Measurements from ENCODE around the gene OSM.
A peak's percentile ranks its signal among the peaks of the same experiment; 100 is the strongest.

Gene OSM

DNA sequence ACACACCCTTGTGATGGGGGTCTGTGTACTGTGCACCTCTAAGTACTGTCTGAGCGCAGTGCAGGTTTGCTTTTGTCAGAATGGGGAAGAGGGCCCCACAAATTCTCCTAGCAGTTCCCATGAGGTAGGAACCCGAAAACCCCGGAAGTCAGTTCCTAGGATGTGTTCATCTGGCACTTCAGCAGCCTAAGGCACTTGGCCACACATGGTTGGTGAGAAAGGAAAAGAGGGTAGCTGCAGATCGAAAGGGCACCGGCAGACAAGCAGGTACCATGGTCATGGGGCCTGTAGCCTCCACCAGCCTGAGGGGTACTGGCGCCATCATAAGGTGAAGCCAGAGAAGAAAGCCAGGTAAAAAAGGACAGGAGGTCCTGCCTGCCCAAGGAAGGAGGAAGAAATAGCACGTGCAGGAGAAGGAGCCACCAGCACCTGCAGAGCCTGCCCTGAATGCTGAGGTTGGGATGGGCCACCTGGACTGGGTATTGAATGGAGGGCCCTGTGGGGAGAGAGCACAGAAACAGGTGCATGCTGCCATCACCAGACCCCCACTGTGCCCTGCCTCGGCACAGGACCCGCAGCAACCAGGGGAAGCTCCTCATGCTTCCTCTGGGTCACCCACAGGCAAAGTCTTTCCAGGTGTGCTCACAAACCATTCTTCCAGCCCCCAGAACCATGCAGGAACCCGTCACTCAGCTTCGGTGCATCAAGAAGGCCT is 30.8 kb upstream of the OSM start:
- no peak for DNase-seq

DNA sequence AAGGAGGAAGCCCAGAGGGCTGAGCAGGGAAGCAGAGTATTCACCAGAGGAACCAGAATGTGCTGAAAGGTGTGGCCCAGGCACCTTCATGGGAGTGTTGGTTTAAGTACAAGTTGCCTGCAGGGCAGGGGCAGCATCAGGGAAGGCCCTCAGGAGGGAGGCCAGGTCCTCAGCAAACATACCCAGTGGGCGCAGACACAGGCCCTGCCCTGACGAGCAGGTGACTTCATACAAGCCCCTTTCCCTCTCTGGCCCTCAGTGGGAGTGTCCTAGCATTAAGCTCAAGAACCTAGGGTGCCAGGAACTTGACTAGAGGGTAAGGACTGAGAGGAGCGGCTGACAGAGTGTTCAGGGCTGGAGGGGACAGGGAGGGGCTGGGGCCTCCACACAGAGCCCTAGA is 30.2 kb upstream of the OSM start:
- no peak for DNase-seq

DNA sequence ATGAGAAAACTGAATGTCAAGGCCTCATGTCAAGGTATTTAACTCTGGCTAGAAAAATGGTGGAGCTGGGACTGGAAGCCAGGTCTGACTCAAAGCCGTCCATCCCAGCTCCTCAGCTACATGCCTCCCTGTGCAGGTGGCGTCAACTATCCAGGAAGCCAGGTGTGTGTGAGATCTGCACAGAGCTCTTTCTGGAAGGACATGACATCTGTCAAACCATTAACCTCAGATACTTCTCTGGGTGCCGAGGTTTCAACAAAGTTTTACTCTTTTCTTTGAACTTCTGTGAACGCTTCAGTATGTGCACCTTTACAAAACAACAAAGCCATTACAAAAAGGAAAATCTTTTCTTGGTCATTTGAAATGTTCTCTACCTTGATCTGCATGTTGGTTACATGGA is 29.7 kb upstream of the OSM start:
- DNase-seq, result no peak

DNA sequence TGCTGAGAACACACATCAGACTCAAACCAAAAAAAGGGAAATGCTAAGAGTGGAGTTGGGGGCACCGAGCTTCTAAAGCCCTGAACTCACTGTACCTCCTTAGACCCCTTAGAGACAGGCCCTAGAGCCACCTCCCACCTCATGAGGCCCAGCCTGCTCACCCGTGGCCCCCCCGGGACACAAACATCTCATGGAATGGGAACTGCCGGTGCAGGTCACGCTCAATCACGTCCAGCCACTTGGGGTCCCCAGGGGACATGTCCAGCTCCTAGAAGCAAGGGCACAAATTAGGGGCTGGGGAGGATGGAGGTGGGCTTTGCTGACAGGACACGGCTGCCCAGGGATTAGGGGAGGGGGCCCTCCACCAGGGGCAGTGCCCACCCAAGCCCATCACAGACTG is 28.9 kb upstream of the OSM start:
- no peak for DNase-seq

DNA sequence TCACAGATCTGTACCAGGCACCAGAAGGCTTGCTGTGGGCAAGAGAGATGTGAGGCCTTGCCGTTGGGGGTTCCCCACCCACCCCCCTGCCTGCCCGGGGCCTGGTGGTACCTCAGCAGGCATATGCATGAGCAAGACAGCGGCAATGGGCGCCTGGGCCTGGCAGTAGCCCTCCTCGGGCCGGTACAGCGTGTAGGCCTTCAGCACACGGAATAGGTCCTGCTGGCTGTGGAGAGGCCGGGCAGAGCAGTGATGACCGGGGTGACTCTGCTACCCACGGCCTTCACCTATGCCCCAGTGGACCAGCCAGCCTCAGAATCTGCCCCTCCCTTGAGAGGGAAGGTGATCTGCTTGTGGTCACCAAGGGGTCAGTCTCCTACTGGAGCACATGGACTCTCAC is 28.2 kb upstream of the OSM start:
- no peak for DNase-seq

DNA sequence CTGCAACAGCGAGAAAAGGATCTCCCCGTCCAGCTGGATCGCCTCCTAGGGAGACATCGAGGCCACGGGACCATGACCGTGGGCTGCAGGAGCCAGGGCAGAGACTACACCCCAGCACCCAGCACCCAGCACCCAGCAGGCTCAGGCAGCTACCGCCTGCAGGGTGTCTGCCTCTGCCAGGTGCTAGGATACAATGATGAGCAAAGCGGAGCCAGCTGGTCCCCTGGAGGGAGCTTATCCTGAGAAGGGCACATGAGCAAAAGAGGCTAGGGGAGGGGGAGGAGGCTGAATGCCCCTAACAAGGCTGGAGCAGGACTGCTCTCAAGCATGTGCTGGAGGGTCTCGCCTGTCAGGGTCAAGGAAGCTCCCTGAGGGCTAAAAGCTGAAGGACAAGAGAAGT is 27.4 kb upstream of the OSM start:
- peak; percentile 26 for DNase-seq

DNA sequence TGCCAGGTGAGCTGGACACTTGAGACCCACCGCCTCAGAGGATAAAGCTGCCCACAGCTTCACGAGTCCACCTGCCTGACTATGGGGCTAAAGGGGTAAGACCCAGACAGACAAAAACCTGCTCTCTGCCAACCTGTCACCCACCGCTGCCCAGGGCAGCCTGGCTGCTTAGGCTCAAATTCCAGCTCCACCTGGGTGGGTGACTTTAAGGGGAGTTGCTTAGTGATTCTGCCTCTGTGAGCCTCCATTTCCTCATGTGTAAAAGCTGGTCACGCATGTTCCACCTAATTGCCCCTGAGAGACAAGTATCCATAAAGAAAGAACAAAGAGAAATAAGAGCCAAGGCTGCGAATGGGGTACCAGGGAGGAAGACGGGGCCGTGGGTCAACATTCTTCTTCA is 26.4 kb upstream of the OSM start:
- no peak for DNase-seq

DNA sequence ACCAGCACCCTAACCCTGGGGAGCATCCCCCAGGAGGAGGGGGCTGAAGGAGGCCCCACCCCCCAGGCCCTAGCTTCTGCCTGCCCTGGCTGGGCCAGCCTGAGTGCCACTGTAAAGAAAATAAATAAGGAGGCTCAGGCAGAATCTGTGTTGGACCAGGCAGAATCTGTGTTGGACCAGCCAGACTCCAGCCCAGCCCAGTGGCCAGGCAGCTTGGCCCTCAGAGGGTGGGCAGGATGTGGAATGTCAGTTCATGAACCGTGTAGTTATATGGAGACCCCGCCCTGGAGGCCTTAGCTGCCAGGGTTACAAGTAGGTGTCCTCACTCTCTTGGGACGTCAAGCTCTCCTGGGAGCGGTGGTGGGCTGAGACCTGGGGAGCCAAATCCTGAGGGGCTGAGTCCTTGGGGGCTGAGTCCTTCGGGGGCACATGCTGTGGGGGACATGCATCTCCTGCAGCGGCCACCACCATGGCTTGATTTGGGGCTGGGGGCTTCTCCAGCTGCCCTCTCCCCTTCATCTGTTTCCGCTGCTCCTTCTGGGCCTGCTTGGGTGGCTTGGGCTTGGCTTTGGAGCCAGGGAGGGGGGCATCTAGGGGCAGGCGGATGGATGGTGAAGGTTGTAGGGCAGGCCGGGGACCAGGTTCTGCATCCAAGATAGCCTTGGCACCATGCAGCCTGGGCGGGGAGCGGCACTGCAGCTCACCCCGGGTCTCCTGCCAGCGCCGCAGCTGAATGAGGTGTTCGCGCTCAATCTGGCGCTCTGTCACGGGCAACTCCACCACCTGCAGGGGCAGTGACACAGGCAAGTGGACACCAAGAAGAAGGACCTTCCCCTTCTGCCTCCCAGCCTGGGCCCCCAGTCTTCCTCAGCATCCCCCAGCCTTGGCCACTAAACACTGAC is 25.7 kb upstream of the OSM start:
- DNase-seq, result no peak

DNA sequence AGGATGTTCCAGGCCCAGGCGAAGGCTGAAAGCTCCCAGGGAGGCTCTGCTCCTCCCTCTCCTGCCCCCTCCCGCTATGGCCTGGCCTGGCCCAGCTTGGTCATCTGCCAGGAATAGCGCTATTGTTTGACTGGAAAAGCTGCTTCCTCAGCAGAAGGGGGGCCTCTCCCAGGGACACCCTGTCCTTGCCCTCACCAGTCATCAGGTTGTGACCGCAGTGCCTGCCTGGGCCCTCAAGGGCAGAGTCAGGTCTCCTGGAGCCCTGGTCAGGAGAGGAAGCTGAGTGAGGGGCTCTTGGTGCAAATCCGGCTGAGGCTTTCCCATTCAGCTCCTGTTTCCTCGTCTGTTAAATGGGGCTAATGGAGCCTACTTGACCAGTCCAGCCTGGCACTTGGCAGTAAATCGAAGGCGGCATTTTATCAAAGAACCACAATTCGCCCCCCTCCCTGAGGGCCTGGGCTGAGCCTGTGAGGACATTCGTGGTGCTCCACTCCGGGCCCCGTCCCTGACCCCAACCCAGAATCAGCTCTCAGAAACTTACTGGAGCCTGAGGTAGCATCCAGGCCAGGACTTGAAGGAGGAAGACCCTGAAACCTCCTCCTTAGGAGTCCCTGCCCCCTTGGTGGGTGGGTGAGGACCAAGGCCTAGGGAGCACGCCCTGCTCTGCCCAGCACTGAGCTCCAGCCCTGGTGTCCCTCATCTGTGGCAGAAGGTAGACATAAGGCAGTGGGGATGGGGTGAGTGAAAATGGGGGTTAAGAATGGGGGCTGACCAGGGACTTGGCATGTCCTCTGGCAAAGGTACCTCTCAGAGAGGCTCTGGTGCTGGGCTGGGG is 24.6 kb upstream of the OSM start:
- DNase-seq, result no peak

DNA sequence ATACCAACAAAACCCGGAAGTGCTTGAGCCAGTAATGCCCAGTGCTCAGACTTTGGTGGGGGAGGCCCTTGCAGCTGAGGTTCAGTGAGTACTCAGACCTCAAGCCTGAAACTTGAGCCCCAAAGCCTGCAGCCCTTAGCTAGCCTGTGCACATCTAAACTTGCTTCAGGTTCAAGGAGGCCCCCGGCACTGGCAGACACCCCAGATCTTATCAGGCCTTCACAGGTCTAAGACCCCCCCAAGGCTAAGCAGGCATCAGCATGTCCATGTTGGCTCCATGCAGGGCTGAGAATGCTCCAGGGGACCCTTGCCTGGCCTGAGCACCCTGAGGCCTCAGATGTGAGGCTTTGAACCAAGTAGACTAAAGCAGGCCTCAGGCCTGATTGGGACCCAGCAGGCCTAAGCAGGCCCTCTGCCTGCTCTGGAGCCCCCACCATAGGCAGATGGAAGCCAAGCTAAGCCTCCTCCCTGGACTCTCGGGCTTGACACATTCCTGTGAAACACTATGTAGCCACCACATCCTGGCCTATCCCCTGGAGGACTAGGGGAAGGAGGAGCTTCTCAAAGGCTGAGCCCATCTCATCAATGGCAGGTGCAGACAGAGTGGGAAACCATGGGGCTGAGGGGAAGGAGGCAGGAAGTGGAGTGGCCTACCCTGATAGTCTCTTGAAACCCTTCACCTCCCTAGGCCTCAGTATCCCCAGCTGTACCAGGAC is 23.8 kb upstream of the OSM start:
- DNase-seq, result no peak

DNA sequence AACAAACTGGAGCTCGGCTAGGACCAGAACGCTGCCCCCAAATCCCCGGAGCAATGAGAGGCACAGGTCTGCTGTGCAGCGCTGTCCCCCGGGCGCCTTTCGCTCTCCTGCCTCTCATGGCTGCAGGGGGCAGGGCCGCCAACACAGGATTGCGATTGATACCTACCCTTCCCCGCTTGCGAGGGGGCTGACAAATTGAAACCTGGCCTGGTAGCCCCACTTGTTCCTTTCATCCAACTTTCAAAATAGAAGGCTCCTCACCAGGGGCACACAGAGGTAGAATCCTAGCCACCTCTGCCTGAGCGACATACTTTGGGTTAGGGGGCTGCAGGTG is 23.3 kb upstream of the OSM start:
- DNase-seq, result no peak

DNA sequence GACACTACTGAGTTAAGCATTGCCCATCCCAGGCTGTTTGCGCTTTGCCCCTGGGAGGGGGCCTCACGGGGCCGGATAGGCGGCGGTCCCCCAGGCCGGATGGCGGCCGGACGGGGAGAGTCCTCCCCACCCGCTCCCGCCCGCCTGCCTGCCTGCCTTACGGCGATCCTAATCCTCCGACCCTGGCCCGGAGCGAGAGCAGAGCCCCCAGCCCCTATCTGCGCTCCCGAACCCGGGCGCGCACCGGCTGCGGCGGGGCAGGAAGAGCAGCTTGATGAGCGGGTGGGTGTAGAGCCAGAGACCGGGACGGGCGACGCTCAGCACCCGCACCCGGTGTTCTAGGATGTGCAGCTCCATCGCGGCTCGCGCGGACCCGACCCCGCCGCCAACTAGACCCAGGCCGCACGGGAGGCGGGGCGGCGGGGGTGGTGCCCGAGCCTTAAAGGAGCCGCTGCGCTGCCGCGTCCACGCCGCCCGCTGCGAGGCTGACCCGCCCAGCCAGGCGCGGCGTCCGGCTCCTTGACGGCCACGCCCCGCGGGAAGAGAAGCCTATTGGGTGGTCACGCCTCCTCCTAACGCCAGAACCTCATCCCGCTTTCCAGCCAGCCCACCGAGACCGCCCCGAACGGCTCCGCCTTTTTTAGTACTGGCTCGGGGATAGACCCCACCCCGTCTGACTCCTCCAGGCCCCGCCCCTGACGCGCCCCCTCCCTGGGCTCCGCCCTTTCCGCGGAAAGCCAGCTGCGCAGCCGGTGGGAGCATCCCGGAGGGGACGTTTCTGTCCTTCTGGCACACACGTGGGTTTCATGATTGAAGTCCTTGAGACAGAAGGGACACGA is 22.7 kb upstream of the OSM start, which contains the start of gene CASTOR1:
TSS of gene CASTOR1 (minus strand) at position 365 of the 839 bp plus-strand sequence. CDS start at position 357, 8 bp downstream.
- peak; percentile 96 for DNase-seq

DNA sequence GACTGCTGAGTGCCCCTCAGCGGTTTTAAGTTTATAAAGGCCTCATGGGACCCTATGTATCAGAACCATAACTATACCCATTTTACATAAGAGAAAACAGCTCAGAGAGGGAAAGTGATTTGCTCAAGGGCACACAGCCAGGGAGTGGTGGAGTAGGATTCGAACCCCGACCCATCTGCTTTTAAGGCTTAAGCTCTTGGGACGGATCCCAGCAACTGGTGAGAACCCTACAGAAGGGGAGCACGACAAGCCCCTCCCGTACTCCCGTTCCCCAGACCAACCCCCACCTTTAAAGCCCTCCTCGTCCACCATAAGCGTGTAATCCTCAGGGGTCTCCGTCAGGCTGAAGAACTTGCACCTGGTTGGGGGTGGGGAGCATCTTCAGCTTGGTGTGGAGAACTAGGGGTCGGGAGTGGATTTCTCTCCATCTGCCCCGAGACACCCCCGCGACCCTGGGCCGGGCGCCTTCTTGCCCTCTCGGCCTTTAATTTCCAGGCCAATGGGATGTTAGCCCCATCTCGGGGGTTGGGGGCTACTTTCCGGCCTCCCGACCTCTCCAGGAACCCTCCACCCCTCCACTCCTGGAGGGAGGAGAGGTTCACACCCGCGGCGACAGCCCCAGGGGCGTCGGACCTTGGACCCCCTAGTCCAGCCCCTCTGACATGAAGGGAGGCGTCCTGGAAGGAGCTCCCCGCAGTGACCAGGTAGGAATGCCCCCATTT is 21.9 kb upstream of the OSM start:
- no peak for DNase-seq

DNA sequence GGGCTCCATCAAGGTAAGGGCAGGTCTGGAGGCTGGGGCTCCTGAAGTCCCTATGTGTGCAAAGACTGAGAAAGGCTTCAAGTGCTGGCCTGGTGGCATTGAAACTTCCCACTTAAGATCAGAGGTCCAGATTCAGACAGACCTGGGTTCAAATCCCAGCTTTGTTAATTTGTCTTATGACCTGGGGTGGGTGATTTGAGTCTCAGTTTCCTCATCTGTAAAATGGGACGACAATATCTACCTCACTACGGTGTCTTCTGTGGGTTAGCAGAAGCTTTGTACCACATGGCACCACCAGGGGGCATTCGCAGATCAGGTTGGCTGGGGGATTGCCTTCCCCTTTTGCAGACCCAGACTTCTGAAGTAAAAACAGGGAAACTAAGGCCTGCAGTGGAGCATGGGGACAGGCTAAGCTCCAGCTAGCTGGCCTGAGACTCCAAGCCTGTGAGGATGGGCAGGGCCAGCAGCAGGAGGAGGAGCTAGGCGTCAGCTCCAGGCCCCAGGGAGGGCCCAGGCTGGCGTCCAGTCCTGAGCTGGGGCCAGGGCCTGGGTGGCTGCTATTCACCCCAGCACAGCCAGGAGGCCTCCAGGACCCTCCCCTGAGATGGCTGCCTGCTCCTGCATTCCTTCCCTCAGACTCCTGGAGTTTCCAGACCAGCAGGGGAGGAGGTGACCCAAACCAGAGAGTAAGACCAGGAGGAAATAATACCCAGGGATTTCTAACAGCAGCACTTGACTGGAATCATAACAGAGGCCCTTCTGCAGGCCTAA is 21.2 kb upstream of the OSM start:
- DNase-seq, result peak; percentile 59

DNA sequence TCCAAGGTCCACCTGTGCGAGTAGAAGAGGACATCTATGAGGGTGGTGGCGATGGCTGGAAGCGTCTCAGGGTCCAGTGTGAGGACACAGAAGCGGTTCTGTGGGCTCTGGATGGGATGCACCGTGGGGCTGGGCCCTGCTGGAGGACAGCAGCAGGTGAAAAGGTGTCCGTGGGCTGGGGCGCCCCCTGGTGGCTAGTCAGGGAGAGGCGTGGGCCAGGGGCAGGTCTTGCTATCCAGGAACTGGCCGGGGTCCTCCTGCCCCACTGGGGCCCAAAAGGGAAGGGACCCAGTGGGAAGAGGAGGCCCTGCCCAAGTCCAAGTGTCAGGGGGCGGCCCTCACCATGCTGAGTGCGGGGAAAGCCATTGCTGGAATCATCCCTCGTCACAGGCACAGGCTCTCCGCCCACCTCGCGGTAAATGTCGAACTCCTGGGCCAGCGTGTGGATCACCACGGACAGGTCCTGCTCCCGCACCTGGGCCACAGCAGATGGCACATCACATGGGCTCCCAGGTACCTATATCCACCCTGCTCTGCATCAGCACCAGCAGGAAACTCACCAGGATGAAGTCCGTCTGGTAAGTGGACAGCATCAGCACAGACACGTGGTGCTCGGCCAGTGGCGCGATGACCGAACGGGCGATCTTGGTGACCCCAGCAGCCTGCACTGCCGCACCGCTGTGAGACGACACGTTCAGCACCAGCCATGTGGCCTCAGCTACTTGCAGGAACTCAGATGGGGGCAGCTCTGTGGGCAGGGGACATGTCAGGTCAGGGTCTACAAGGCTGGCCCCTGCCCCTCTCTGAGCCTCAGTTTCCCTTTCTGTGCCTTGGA is 20.4 kb upstream of the OSM start:
- peak; percentile 31 for DNase-seq

DNA sequence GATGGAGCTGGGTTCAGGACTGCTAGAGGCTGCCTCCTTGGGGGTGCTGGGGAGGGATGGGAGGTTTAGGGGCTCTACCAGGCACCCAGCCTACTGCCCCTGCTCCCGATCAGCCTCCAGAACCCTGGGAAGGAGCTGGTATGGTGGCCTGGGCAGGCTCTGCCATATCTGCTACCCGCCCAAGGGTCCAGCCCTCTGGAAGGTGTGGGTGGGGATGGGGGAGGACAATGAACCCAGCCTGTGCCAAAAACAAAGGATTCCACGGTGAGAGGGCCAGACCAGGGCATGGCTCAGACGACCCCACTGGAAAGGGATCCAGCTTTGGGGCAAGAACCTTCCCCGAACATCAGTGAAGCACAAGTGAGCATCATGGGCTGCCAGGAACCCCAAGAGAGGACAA is 19.7 kb upstream of the OSM start:
- no peak for DNase-seq

DNA sequence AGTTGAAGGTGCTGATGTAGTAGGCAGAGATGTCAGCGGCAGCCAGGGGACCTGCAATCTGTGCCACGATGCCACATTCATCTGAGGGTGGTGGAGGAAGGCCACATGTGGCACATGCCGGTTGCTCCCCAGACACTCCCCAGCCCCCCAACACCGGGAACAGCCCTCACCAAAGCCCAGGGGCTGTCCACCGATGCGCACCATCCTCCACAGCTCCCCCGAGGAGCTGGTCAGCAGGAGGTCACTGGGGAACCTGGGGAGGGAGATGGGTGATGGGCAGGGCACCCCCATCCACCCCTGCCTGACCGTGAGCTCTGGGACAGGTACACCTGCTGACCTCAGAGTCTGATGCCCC is 19.2 kb upstream of the OSM start:
- DNase-seq, result no peak

DNA sequence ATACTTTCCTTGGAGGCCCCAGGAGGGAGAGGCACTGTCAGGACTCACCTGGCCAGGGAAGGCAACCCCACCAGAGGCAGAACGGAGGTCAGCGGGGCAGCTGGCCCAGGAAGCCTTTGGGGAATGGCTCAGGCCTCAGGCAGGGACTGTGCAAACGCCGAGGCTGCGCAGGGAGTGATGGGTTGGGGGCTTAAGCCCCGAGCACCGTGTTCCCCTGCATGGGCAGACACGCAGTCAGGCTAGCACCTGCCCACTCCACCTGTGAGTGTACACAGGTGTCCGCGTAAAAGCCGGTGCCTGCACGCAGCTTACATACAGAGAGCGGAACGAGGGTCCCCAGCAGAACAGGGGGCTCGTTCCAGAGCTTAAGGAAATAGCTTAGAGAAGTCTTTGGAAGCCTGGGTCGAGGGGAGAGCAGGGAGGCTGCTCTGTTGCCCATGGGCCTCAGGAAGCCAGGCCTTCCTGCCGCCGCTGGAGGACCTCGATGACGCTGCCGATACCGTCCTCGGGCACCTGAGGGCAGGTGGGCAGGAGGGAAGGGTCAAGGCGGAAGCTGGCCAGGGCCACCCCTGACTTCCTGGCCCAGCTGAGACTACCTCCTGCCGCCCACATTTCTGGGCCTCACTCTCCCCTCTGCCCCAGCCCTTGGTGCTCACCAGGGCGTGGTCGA is 18.7 kb upstream of the OSM start:
- no peak for DNase-seq

DNA sequence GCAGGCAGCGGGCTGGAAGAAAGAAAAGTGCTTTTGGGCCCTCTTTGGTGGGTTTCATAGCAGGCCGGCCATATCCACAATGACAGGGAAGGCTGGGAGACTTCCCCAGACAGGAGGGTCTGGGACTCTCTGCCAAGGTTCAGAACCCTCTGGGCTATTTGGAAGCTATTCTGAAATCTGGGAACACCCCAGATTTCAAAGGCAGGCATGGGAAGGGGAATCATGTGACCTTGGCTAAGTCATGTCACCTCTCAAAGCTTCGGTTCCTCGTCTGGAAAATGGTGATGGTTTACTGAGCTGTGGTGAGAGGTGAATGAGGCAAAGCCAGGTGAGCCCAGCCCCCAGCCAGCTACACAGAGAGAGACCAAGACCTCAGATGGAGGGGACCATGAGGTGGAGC is 18.0 kb upstream of the OSM start:
- DNase-seq, result no peak
